Activated naive CD4-positive, alpha-beta T cell treated with anti-CD3 and anti-CD28 coated beads, Interleukin-2, amount 50 U/mL, for 72 hours (primary cell): Measurements from ENCODE around the gene CAMSAP3. TPM values are rescaled to one million over a fixed set of nuclear protein-coding genes. Genes with fewer than 3 reads are reported as not detected.

ENCODE experiments used
- ATAC-seq, 2 donors: fragments of 150-1000 bp; cut with Tn5 transposase; 2 replicates each; pipeline ENCODE4 v1.10.0; 2021; ENCODE audit warnings: mild to moderate bottlenecking in 2 of 2, moderate library complexity in 2 of 2
- DNase-seq, 2 donors: peaks; one replicate each; pipeline ENCODE4 v3.0.0; 2021 to 2022; ENCODE audit warnings: low spot score in 2 of 2
- H3K27ac Mint-ChIP-seq, 2 donors: one replicate each; pipeline ENCODE4 v1.8.0; 2022; ENCODE audit warnings: mild to moderate bottlenecking in 2 of 2, mixed read lengths in 2 of 2
- H3K36me3 Mint-ChIP-seq, 2 donors: one replicate each; pipeline ENCODE4 v1.8.0; 2022; ENCODE audit warnings: mixed read lengths in 2 of 2
- H3K9me3 Mint-ChIP-seq, 2 donors: one replicate each; pipeline ENCODE4 v1.8.0; 2022; ENCODE audit warnings: mixed read lengths in 2 of 2
- total RNA-seq, 2 donors: library from RNA; stranded (reverse); gene quantifications; one replicate each; pipeline ENCODE4 v1.2.3, GENCODE V29; 2022

Gene CAMSAP3
- total RNA-seq, 2 donors from 2014 or later: 0.07 to 0.80 TPM

DNA sequence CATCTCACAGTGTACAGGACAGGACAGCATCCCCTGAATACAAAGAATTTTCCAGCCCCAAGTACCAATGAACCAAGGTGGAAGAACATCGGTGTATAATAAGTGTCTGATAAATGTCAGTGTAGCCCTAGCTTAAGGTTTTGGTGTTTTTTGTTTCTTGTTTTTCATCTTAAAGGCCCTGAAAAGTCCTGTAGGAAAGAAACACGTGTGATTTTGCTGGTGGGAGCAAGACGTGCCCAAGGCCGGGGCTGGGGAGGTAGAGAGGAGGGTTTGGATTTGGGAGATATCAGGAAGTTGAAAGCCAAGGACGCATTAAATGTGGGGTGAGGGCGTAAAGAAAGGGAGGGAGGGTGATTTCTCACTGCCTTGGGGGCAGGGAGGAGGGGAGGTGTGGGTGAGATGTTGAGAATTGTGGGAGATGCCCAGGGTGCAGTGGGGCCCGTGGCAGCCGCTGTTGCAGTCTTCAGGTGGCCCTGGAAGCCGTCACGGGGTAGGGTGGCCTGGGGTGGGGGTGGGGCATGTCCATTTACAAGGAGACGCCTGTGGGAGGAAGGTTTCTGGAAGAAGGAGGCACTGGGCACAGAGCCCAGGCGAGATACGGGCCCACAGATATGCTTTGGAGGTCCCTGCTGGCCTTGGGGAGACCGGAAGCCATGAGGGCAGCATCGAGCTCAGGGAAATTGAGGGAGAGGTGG is 6.7 kb downstream of the CAMSAP3 start:
- H3K36me3 Mint-ChIP-seq: no peaks in the 10 kb centered on the region
- no peak for ATAC-seq
- DNase-seq: no peak
- no peak overlapping the region for H3K27ac Mint-ChIP-seq
- H3K9me3 Mint-ChIP-seq: peaks cover 3 to 4% of the 10 kb centered on the region in 2 donors

DNA sequence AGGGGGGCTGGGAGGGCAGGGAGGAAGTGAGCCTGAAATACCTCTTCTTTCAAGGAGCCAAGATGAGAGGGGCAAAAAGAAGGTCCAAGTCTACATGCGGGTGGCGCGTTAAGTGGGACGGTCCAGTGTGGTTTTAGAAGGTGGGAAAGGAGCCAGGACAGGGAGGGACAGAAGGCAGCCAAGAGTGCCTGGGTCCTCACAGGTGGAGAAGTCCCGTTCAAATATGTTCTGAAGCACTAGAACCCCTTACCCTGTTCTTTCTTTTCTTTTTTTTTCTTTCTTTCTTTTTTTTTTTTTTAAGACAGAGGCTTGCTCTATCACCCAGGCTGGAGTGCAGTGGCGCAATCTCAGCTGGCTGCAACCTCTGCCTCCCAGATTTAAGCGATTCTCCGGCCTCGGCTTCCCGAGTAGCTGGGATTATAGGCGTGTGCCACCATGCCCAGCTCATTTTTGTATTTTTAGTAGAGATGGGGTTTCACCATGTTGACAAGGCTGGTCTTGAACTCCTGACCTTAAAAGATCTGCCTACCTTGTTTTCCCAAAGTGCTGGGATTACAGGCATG is 7.4 kb downstream of the CAMSAP3 start:
- DNase-seq (no peak), ATAC-seq (no peak)
- H3K27ac Mint-ChIP-seq: peak overlapping the region in 1 of 2 donors; percentile 29
- H3K9me3 Mint-ChIP-seq: peaks cover 3 to 4% of the 10 kb centered on the region in 2 donors
- no peaks in the 10 kb centered on the region for H3K36me3 Mint-ChIP-seq

GRCh38 chr19:7603919-7604318 is 8.3 kb downstream of the CAMSAP3 start:
- H3K9me3 Mint-ChIP-seq: peaks cover 3 to 4% of the 10 kb centered on the region in 2 donors
- H3K27ac Mint-ChIP-seq: no peak overlapping the region
- DNase-seq (no peak), ATAC-seq (no peak)
- no peaks in the 10 kb centered on the region for H3K36me3 Mint-ChIP-seq

DNA sequence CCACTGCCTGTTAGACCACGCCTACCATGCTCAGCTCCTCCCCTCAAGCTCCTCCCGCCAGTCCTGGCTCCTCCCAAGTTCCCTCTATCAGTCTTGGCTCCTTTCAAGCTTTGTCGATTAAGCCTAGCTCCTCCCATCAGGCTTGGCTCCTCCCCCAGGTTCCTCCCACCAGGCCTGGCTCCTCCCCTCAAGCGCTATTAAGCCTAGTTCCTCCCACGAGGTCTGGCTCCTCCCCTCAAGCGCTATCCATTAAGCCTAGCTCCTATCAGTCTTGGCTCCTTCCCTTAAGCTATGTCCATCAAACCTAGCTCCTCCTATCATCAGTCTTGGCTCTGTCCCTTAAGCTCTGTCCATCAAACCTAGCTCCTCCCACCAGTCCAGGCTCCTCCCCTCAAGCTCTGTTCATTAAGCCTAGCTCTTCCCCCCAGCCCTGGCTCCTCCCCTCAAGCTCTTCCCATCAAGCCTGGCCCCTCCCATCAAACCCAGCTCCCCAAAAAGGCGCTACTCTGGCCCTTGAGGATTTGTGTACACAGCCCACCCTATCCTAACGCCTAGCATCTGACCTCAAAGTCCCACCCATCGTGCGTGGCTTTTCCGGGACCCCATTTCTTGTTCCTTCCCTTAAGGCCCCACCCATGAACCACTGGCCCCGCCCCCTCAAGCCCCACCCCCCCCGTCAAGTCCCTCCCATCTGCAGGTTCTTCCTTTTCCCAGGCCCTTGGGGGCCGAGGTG is 10.0 kb downstream of the CAMSAP3 start:
- ATAC-seq (peak; percentile 70 to 74), DNase-seq (peak in 1 of 2 donors; percentile 54)
- H3K27ac Mint-ChIP-seq: no peak overlapping the region
- no peaks in the 10 kb centered on the region for H3K36me3 Mint-ChIP-seq
- peaks cover 3 to 4% of the 10 kb centered on the region in 2 donors for H3K9me3 Mint-ChIP-seq

DNA sequence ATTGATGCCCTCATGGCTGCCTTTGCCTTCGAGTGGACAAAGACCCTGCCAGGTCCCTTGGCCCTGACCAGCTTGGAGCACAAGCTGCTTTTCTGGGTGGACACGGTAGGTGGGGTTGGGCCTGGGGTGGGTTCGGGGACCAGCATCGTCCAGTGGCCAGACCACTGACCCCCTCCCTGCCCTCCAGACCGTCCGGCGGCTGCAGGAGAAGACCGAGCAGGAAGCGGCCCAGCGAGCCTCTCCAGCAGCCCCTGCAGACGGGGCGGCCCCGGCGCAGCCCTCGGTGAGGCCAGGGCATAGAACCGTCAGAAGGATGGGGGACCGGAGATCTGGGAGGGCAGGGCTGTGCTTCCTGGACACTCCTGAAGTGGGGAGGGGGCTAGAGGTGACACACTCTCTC is 10.6 kb downstream of the CAMSAP3 start:
- DNase-seq: no peak
- H3K9me3 Mint-ChIP-seq: no peaks in the 10 kb centered on the region
- no peak for ATAC-seq
- no peaks in the 10 kb centered on the region for H3K36me3 Mint-ChIP-seq
- no peak overlapping the region for H3K27ac Mint-ChIP-seq

- no peak for DNase-seq
- Mint-ChIP-seq H3K9me3 (no peaks in the 10 kb centered on the region), H3K27ac (no peak overlapping the region), H3K36me3 (no peaks in the 10 kb centered on the region)
- no peak for ATAC-seq
Measured at GRCh38 chr19:7607212-7607873, 11.7 kb downstream of the CAMSAP3 start.

GRCh38 chr19:7607874-7608560 is 12.4 kb downstream of the CAMSAP3 start:
- ATAC-seq (no peak), DNase-seq (no peak)
- no peaks in the 10 kb centered on the region for H3K36me3 Mint-ChIP-seq
- no peak overlapping the region for H3K27ac Mint-ChIP-seq
- no peaks in the 10 kb centered on the region for H3K9me3 Mint-ChIP-seq

- ATAC-seq (no peak), DNase-seq (no peak)
- Mint-ChIP-seq H3K27ac (no peak overlapping the region), H3K9me3 (no peaks in the 10 kb centered on the region), H3K36me3 (no peaks in the 10 kb centered on the region)
Measured at GRCh38 chr19:7610491-7611240, 15.0 kb downstream of the CAMSAP3 start.

DNA sequence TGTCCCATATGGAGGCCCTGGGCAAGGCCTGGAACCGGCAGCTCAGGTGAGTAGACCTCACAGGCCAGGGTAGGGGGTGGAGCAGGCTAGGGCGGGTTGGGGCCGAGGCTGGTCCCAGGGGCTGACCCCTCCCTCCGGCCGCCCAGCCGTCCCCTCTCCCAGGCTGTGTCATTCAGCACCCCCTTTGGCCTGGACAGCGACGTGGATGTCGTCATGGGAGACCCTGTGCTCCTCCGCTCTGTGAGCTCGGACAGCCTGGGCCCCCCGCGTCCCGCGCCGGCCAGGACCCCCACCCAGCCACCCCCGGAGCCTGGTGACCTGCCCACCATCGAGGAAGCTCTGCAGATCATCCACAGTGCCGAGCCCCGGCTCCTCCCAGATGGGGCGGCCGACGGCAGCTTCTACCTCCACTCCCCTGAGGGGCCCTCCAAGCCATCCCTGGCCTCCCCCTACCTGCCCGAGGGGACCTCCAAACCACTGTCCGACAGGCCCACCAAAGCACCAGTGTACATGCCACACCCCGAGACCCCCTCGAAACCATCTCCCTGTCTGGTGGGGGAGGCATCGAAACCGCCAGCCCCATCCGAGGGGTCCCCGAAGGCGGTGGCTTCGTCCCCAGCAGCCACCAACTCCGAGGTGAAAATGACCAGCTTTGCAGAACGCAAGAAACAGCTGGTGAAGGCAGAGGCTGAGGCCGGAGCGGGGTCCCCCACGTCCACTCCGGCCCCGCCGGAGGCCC is 16.0 kb downstream of the CAMSAP3 start:
- Mint-ChIP-seq H3K9me3 (no peaks in the 10 kb centered on the region), H3K27ac (no peak overlapping the region), H3K36me3 (no peaks in the 10 kb centered on the region)
- DNase-seq (no peak), ATAC-seq (no peak)

GRCh38 chr19:7612282-7613274 is 16.9 kb downstream of the CAMSAP3 start:
- Mint-ChIP-seq H3K9me3 (no peaks in the 10 kb centered on the region), H3K36me3 (no peaks in the 10 kb centered on the region), H3K27ac (no peak overlapping the region)
- DNase-seq (no peak), ATAC-seq (no peak)

GRCh38 chr19:7614859-7615741 is 19.4 kb downstream of the CAMSAP3 start:
- ATAC-seq (no peak), DNase-seq (no peak)
- Mint-ChIP-seq H3K36me3 (peaks cover 0 to 9% of the 10 kb centered on the region in 2 donors), H3K9me3 (no peaks in the 10 kb centered on the region), H3K27ac (no peak overlapping the region)

DNA sequence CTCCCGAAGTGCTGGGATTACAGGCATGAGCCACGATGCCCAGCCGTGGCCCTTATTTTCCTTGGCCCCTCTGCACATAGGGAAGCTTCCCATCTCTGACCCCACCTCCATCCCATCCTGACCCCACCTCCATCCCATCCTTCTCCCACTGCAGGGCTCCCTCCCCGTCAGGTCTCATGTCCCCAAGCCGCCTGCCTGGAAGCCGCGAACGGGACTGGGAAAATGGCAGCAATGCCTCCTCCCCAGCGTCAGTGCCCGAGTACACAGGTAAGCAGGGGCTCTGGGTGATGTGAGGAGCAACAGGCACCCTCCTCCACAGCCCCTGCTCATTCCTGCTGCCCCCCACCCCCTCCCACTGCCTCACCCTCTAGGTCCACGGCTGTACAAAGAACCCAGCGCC is 21.5 kb downstream of the CAMSAP3 start:
- DNase-seq (no peak), ATAC-seq (no peak)
- no peaks in the 10 kb centered on the region for H3K9me3 Mint-ChIP-seq
- H3K36me3 Mint-ChIP-seq: peaks cover 0 to 9% of the 10 kb centered on the region in 2 donors
- no peak overlapping the region for H3K27ac Mint-ChIP-seq

GRCh38 chr19:7617735-7618134 is 22.1 kb downstream of the CAMSAP3 start:
- H3K36me3 Mint-ChIP-seq: peaks cover 0 to 9% of the 10 kb centered on the region in 2 donors
- H3K9me3 Mint-ChIP-seq: no peaks in the 10 kb centered on the region
- DNase-seq (no peak), ATAC-seq (no peak)
- no peak overlapping the region for H3K27ac Mint-ChIP-seq

DNA sequence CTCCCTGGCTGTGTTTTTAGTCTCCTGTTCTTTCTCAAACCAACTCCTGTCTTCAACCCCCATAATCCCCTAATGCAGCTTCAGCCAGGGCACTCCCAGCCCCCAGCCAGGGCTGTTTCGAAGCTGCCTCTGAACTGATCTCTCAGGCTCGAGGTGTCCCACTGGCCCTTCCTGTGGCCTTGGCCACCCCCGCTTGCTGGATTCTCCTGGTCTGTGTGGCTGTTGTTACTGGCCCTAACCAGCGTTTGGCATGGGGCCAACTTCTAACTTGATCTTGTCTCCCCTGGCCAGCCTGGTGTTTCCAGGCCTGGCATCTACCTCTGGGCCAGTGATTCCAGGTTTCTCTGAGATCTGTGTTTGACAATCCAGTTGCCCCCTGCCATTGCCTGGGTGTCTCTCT is 22.7 kb downstream of the CAMSAP3 start:
- ATAC-seq: no peak
- no peak for DNase-seq
- Mint-ChIP-seq H3K27ac (no peak overlapping the region), H3K9me3 (no peaks in the 10 kb centered on the region), H3K36me3 (peaks cover 0 to 9% of the 10 kb centered on the region in 2 donors)
